ENCODE results near the gene PRRX2.

- no peak for TF ChIP-seq CTCF (IDR thresholded peaks at IDR 0.05)
- no peak for TF ChIP-seq EZH2 (IDR thresholded peaks at IDR 0.05; ENCODE audit: borderline replicate concordance, insufficient read depth, low read depth, low read length, poor library complexity, severe bottlenecking)
These were observed 2.4 kb downstream of the PRRX2 start for GRCh38 chr9:129667850-129668249.
